ENCODE data around the gene PAK1. TPM values are rescaled to one million over a fixed set of nuclear protein-coding genes. Genes with fewer than 3 reads are reported as not detected.

The PAK1 gene
- total and polyA plus RNA-seq, 2 donors (not counting 1 experiment from before 2014, with no cell fraction given), result 11.9 to 23.4 TPM

DNA sequence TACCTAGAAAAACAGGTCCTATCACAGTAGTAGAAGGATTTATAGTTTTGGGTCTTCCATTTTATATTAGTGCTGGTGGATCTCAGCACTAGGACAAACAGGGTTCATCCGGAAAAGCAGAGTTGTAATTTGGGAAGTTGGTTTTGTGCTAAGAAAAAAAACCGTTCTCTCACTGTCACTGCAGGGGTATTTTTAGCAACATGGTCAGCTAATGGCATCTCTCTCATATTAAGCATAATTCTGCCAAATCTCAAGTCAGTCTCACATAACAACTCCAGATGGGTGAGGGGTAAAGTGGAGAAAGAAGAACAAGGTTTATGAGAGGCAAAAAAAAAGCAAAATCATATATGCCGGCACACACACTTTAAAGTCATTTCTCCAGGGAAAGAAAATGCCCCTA is 120.8 kb downstream of the PAK1 start:
- peaks cover 2 to 7% of the 10 kb centered on the region in 2 experiments for H3K36me3 ChIP-seq (replicated peaks in 1 of 2; ENCODE audit: control extremely low read depth in 1 of 2, control insufficient read depth in 1 of 2, extremely low read depth in 1 of 2, insufficient read depth in 2 of 2, low read length in 1 of 2)
- H3K27ac ChIP-seq (ENCODE audit: low read length in 2 of 2), result no peak overlapping the region
- intact Hi-C loops (cut with micrococcal nuclease), result no loop called here
- no peak overlapping the region for H2AFZ ChIP-seq (ENCODE audit: insufficient read depth, low read depth, low read length, poor library complexity, severe bottlenecking)
- no peaks in the 10 kb centered on the region for H3K4me1 ChIP-seq (ENCODE audit: control insufficient read depth in 2 of 2, insufficient read depth in 2 of 2, low read length in 2 of 2)
- ChIA-PET POLR2A (no interaction called here), CTCF (no interaction called here)
- no peak overlapping the region for H3K9ac ChIP-seq (ENCODE audit: low read length)
- H3K27me3 Mint-ChIP-seq, result no peaks in the 10 kb centered on the region
- no peaks in the 10 kb centered on the region for H3K27me3 ChIP-seq (replicated peaks in 1 of 4; ENCODE audit: control extremely low read depth in 1 of 4, control insufficient read depth in 3 of 4, insufficient read depth in 4 of 4, low read length in 3 of 4)
- H3K4me3 ChIP-seq (ENCODE audit: control extremely low read depth in 1 of 5, extremely low read depth in 1 of 5, insufficient read depth in 1 of 5, low read depth in 2 of 5, low read length in 4 of 5), result no peak overlapping the region
- ATAC-seq (ENCODE audit: low read depth) (no peak), DNase-seq (no peak)
- no CpG with 5 or more reads among the region's 3 CpGs for WGBS (ENCODE audit: insufficient coverage)
- no peak overlapping the region for H3K4me3 Mint-ChIP-seq
- H3K79me2 ChIP-seq (ENCODE audit: control insufficient read depth, insufficient read depth, low read length), result no peaks in the 10 kb centered on the region
- H3K9me3 Mint-ChIP-seq (ENCODE audit: insufficient read depth), result no peaks in the 10 kb centered on the region
- H4K20me1 ChIP-seq (ENCODE audit: control insufficient read depth, insufficient read depth, low read length, poor library complexity, severe bottlenecking), result no peaks in the 10 kb centered on the region
- TF ChIP-seq, protein P1, sequence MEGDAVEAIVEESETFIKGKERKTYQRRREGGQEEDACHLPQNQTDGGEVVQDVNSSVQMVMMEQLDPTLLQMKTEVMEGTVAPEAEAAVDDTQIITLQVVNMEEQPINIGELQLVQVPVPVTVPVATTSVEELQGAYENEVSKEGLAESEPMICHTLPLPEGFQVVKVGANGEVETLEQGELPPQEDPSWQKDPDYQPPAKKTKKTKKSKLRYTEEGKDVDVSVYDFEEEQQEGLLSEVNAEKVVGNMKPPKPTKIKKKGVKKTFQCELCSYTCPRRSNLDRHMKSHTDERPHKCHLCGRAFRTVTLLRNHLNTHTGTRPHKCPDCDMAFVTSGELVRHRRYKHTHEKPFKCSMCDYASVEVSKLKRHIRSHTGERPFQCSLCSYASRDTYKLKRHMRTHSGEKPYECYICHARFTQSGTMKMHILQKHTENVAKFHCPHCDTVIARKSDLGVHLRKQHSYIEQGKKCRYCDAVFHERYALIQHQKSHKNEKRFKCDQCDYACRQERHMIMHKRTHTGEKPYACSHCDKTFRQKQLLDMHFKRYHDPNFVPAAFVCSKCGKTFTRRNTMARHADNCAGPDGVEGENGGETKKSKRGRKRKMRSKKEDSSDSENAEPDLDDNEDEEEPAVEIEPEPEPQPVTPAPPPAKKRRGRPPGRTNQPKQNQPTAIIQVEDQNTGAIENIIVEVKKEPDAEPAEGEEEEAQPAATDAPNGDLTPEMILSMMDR (IDR thresholded peaks at IDR 0.05), result no peak
- TF ChIP-seq EZH2 (IDR thresholded peaks at IDR 0.05; ENCODE audit: borderline replicate concordance, insufficient read depth, low read depth, low read length, poor library complexity, severe bottlenecking), result no peak
- no peak overlapping the region for H3K4me2 ChIP-seq (replicated peaks; ENCODE audit: low read depth, low read length, poor library complexity, severe bottlenecking)
- no peak overlapping the region for H3K27ac Mint-ChIP-seq
- no peaks in the 10 kb centered on the region for H3K4me1 Mint-ChIP-seq
- no peaks in the 10 kb centered on the region for H3K9me3 ChIP-seq (ENCODE audit: control extremely low read depth in 1 of 3, control insufficient read depth in 2 of 3, insufficient read depth in 1 of 3, low read length in 2 of 3)

DNA sequence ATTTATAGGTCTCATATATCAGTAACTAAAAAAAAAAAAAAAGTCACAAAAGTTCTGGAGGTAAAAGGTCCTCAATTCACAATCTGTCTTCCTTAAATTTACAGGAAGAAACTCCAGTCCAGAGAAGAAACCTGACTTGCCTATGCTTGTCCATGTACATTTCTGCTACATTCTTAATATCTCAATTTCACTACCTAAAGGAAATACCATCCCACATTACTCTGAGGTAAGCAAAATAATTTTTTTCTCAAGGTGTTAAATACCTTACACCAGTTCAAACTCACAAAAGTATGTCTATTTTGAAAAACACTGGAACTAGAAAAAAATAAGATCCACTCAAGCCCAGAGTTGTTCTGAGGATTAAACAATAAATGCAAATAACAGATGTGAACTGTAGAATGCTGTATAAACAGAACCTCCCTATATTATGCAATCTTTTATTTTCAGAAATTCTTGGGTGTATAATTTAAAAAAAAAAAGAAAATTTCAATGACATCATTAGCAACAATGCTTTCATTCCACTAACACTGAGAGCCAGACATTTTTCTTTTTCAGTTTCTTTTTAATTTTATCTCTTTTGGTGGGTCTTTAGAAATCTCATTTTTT is 122.5 kb downstream of the PAK1 start:
- Mint-ChIP-seq H3K27me3 (no peaks in the 10 kb centered on the region), H3K9me3 (ENCODE audit: insufficient read depth) (no peaks in the 10 kb centered on the region), H3K4me1 (no peaks in the 10 kb centered on the region), H3K27ac (no peak overlapping the region), H3K4me3 (no peak overlapping the region)
- Histone ChIP-seq H4K20me1 (ENCODE audit: control insufficient read depth, insufficient read depth, low read length, poor library complexity, severe bottlenecking) (no peaks in the 10 kb centered on the region), H2AFZ (ENCODE audit: insufficient read depth, low read depth, low read length, poor library complexity, severe bottlenecking) (no peak overlapping the region), H3K9ac (ENCODE audit: low read length) (no peak overlapping the region), H3K9me3 (ENCODE audit: control extremely low read depth in 1 of 3, control insufficient read depth in 2 of 3, insufficient read depth in 1 of 3, low read length in 2 of 3) (no peaks in the 10 kb centered on the region), H3K27ac (ENCODE audit: low read length in 2 of 2) (no peak overlapping the region), H3K4me1 (ENCODE audit: control insufficient read depth in 2 of 2, insufficient read depth in 2 of 2, low read length in 2 of 2) (no peaks in the 10 kb centered on the region), H3K4me3 (ENCODE audit: control extremely low read depth in 1 of 5, extremely low read depth in 1 of 5, insufficient read depth in 1 of 5, low read depth in 2 of 5, low read length in 4 of 5) (no peak overlapping the region), H3K36me3 (replicated peaks in 1 of 2; ENCODE audit: control extremely low read depth in 1 of 2, control insufficient read depth in 1 of 2, extremely low read depth in 1 of 2, insufficient read depth in 2 of 2, low read length in 1 of 2) (peaks cover 0 to 11% of the 10 kb centered on the region in 2 experiments), H3K27me3 (replicated peaks in 1 of 4; ENCODE audit: control extremely low read depth in 1 of 4, control insufficient read depth in 3 of 4, insufficient read depth in 4 of 4, low read length in 3 of 4) (no peaks in the 10 kb centered on the region), H3K79me2 (ENCODE audit: control insufficient read depth, insufficient read depth, low read length) (no peaks in the 10 kb centered on the region), H3K4me2 (replicated peaks; ENCODE audit: low read depth, low read length, poor library complexity, severe bottlenecking) (no peak overlapping the region)
- ATAC-seq (ENCODE audit: low read depth) (no peak), DNase-seq (no peak)
- intact Hi-C loops (cut with micrococcal nuclease), result no loop called here
- TF ChIP-seq, protein P1 (IDR thresholded peaks at IDR 0.05), result no peak
- CTCF ChIA-PET, result no interaction called here
- POLR2A ChIA-PET, result no interaction called here

Data from B cell (primary cell).